Activated CD4-positive, alpha-beta T cell treated with anti-CD3 and anti-CD28 coated beads for 48 hours (primary cell): ENCODE results near the gene GHITM.
A peak's percentile ranks its signal among the peaks of the same experiment; 100 is the strongest.
"Not testable (repeated sequence)": the region's sequence is repeated elsewhere in the genome, so short reads cannot be mapped to it uniquely, and the experiment has no call there.

Experiments
- DNase-seq: peaks from one replicate; pipeline ENCODE4 v3.0.0-alpha.2; 2020

Gene GHITM

GRCh38 chr10:84148006-84148597 lies 8.8 kb downstream of the GHITM start:
- not testable (repeated sequence) for DNase-seq

GRCh38 chr10:84149854-84150253 lies 10.5 kb downstream of the GHITM start:
- no peak for DNase-seq

GRCh38 chr10:84152769-84153168 lies 13.5 kb downstream of the GHITM start:
- DNase-seq = no peak

GRCh38 chr10:84155521-84155920 lies 16.2 kb downstream of the GHITM start:
- DNase-seq = no peak

GRCh38 chr10:84156009-84156408 lies 16.7 kb downstream of the GHITM start:
- DNase-seq = no peak

GRCh38 chr10:84156768-84157167 lies 17.5 kb downstream of the GHITM start:
- DNase-seq = peak; percentile 60

GRCh38 chr10:84158061-84158460 lies 18.8 kb downstream of the GHITM start:
- no peak for DNase-seq

- no peak for DNase-seq
Observed at GRCh38 chr10:84158550-84158949, 19.2 kb downstream of the GHITM start.

- no peak for DNase-seq
Observed at GRCh38 chr10:84159076-84159685, 19.9 kb downstream of the GHITM start.

GRCh38 chr10:84160663-84161362 lies 21.5 kb downstream of the GHITM start:
- DNase-seq = no peak

- no peak for DNase-seq
Observed at GRCh38 chr10:84163996-84164395, 24.7 kb downstream of the GHITM start.

GRCh38 chr10:84164442-84164841 lies 25.1 kb downstream of the GHITM start:
- no peak for DNase-seq

GRCh38 chr10:84166620-84167288 lies 27.4 kb downstream of the GHITM start:
- DNase-seq = no peak

GRCh38 chr10:84167289-84167653 lies 28.0 kb downstream of the GHITM start:
- not testable (repeated sequence) for DNase-seq

- not testable (repeated sequence) for DNase-seq
Observed at GRCh38 chr10:84168382-84168781, 29.1 kb downstream of the GHITM start.

- not testable (repeated sequence) for DNase-seq
Observed at GRCh38 chr10:84171237-84171636, 31.9 kb downstream of the GHITM start.

- not testable (repeated sequence) for DNase-seq
Observed at GRCh38 chr10:84171700-84172466, 32.6 kb downstream of the GHITM start.

- DNase-seq = no peak
Observed at GRCh38 chr10:84172467-84173356, 33.4 kb downstream of the GHITM start.

GRCh38 chr10:84173501-84173929 lies 34.2 kb downstream of the GHITM start, which contains the start of gene GPR15LG:
GPR15LG (plus strand) TSS chr10:84173801; CDS start chr10:84173852, 51 bp downstream.
- DNase-seq = no peak

GRCh38 chr10:84175436-84175835 lies 36.1 kb downstream of the GHITM start:
- DNase-seq = no peak

- DNase-seq = no peak
Observed at GRCh38 chr10:84176351-84176750, 37.0 kb downstream of the GHITM start.
